Measurements from ENCODE around the gene ARL17A.
"Not testable (repeated sequence)": the region's sequence is repeated elsewhere in the genome, so short reads cannot be mapped to it uniquely, and the experiment has no call there.

DNA sequence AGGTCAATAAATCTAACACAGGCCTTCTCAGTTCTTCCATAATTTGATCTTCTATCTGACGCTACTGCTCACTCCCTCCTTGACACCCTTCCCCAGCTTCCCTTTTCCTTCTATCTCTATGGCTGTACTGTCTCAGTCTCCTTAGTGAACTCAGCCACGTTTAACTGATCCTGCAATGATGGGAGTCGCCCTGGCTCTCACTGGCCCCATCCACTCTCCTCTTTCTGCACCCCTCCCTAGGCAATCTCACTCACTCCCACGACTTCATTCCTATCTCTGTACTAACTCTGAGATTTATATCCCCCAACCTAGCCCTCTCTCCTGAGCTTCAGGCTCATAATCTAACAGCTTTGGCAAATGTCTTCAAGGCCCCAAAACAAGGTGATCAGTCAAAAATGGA, 7.7 kb downstream of the ARL17A start:
- not testable (repeated sequence) for TF ChIP-seq CTCF, POLR2AphosphoS5 (IDR thresholded peaks at IDR 0.05)
